Measurements from ENCODE around the gene KRT20.
"Not testable (repeated sequence)": the region's sequence is repeated elsewhere in the genome, so short reads cannot be mapped to it uniquely, and the experiment has no call there.

KRT20 gene

DNA sequence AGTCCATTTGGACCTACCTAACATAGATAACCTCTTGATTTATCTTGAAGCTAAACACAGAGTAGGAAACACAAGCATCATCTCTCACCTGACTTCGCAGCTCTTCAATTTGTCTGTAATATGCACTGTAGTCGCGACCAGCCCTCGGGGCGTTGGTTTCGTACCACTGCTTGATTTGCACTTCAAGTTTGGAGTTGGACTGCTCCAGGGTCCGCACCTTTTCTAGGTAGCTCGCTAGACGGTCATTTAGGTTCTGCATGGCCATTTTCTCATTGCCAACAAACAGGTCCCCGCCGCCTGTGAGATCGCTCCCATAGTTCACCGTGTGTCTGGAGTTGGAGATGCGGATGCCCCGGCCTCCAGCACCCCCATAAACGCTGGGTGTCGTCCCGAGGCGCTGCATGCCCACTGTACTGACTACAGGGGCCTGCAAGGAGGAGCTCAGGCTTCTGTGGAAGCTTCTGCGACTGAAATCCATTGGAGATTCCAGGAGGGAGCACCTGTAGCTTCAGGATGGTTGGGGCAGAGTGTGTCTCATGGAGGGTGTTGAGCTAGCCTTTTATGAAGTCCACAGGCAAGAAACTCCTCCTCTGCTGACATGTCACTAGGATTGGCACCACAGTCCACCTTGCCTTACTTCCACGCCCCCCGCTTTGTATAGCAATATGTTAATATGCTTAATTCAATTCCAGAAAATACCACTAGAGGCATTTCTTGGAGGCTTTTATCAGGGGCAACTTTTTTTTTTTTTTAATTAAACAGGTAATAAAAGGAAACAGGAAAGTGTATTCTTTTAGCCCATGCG lies at the start of gene KRT20:
TSS of gene KRT20 (minus strand) at position 535 of the 805 bp plus-strand sequence. CDS start at position 478, 57 bp downstream.
- Mint-ChIP-seq H3K4me3 (no peak within 1 kb of the TSS), H3K4me1 (no peaks in the 10 kb centered on the region), H3K36me3 (no peaks in the 10 kb centered on the region), H3K9me3 (no peaks in the 10 kb centered on the region), H3K27ac (no peak within 1 kb of the TSS), H3K27me3 (peaks cover 32% of the 10 kb centered on the region)
- DNase-seq, result no peak
- CTCF ChIA-PET, result interaction anchor here (1.1 kb wide), 1 partner anchor 778 kb away, joined by 3 read pairs; no protein-coding TSS in a partner anchor

DNA sequence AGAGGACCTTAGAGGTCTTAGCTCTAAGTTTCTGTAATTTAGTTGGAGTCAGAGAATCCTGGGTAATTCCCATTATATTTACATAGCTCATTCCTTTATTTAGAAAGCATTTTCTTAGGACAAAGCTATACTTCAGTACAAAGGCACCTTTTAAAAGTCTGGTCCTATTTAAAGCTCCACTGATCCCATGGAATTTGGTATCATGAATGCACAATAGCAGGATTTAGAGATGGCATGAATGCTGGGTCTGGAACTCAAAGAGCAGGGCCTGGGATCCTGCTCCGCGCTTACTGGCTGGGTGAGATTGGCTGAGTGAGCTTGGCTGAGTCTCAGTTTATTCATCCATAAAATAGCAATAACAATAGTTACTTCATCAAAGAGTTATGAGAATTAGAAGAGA lies 47.6 kb upstream of the KRT20 start:
- Mint-ChIP-seq H3K4me1 (no peaks in the 10 kb centered on the region), H3K27ac (no peak overlapping the region), H3K4me3 (no peak overlapping the region), H3K36me3 (no peaks in the 10 kb centered on the region), H3K9me3 (no peaks in the 10 kb centered on the region), H3K27me3 (peaks cover 9% of the 10 kb centered on the region)
- no peak for DNase-seq
- CTCF ChIA-PET, result no interaction called here

DNA sequence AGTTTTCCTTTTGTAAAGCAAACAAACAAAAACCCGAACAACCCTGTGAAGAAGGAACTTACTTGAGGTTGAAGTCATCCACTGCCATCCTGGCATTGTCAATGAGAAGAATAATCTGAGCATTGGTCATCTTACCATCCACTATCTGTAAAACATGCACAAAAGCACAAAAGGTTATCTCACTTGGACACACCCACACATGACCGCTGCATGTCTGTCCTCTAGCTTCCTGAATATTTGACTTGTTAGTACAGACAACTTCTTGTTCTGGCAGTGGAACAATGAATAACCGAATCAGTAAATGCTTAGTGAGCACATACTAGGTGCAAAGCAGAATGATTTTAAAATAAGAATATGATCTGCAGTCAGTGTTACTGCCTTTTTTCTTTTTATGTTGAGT lies 46.3 kb upstream of the KRT20 start:
- H3K27me3 Mint-ChIP-seq, result peaks cover 16% of the 10 kb centered on the region
- H3K9me3 Mint-ChIP-seq, result no peaks in the 10 kb centered on the region
- H3K4me1 Mint-ChIP-seq, result no peaks in the 10 kb centered on the region
- H3K36me3 Mint-ChIP-seq, result no peaks in the 10 kb centered on the region
- DNase-seq, result no peak
- CTCF ChIA-PET, result no interaction called here
- H3K27ac Mint-ChIP-seq, result no peak overlapping the region
- H3K4me3 Mint-ChIP-seq, result no peak overlapping the region

DNA sequence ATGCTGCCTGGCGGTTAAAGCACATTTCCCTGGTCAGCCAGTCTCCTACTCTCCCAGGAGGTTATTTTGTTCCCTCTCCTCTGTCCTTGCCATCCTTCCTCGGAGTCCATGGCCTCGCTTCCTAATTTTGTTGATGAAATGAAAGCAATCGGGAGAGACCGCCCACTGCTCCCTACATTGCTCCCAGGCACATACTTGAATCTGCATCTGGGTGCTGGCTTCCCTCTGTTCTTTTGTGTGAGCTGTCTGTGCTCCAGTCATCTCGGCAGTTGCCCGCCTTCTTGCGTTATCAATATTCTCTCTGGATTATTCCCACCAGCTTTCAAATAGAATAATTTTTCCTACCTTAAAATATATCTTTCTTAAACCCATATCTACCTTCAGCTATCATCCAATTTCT lies 41.3 kb upstream of the KRT20 start:
- no peaks in the 10 kb centered on the region for H3K36me3 Mint-ChIP-seq
- CTCF ChIA-PET, result interaction anchor here (0.7 kb wide), 1 partner anchor 13 kb away, joined by 3 read pairs; no protein-coding TSS in a partner anchor
- no peaks in the 10 kb centered on the region for H3K9me3 Mint-ChIP-seq
- no peak for DNase-seq
- H3K27ac Mint-ChIP-seq, result no peak overlapping the region
- peaks cover 24% of the 10 kb centered on the region for H3K27me3 Mint-ChIP-seq
- peaks cover 1% of the 10 kb centered on the region for H3K4me1 Mint-ChIP-seq
- no peak overlapping the region for H3K4me3 Mint-ChIP-seq

DNA sequence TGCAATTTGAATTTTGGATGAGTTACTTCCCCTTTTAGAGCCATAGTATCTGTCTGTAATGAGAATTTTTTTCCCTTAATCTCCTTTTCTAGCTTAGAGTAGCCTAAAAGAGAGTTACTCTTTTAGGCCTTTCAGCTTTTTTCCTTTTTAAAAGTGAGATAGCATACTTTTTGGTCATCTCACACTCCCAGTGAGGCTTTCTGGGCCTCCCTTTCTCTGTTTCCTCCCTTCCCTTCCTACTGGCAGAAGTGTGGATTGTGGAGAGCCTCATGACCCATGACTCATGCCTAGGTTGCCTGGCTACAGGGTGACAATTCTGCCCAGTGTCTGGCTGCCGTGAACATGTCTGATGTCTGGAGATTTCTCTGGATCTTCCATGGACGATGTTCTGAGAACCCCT lies 37.2 kb upstream of the KRT20 start:
- Mint-ChIP-seq H3K27me3 (peaks cover 24% of the 10 kb centered on the region), H3K9me3 (no peaks in the 10 kb centered on the region), H3K4me1 (peaks cover 7% of the 10 kb centered on the region), H3K27ac (peak overlapping the region; percentile 40), H3K36me3 (no peaks in the 10 kb centered on the region), H3K4me3 (no peak overlapping the region)
- DNase-seq, result no peak
- CTCF ChIA-PET, result no interaction called here

- H3K4me3 Mint-ChIP-seq, result no peak overlapping the region
- H3K27me3 Mint-ChIP-seq, result peaks cover 25% of the 10 kb centered on the region
- H3K4me1 Mint-ChIP-seq, result peaks cover 7% of the 10 kb centered on the region
- no peaks in the 10 kb centered on the region for H3K36me3 Mint-ChIP-seq
- CTCF ChIA-PET, result no interaction called here
- no peaks in the 10 kb centered on the region for H3K9me3 Mint-ChIP-seq
- no peak overlapping the region for H3K27ac Mint-ChIP-seq
- DNase-seq, result no peak
Observed at GRCh38 chr17:40921026-40921425, 36.0 kb upstream of the KRT20 start.

DNA sequence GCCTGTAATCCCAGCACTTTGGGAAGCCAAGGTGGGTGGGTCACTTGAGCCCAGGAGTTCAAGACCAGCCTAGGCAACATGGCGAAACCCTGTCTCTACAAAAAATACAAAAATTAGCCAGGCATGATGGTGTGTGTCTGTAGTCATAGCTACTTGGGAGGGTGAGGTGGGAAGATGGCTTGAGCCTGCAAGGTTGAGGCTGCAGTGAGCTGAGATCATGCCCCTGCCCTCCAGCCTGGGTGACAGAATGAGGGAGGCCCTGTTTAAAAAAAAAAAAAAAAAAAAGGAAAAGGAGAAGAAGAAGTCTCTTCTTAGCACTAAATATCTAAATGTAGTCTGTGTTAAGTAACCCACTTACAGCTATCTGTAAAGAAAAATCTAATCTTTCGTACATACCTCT lies 32.1 kb upstream of the KRT20 start:
- DNase-seq, H3K4me3 Mint-ChIP-seq, H3K27ac Mint-ChIP-seq, H3K9me3 Mint-ChIP-seq, H3K4me1 Mint-ChIP-seq, CTCF ChIA-PET, H3K36me3 Mint-ChIP-seq: not testable (repeated sequence)
- H3K27me3 Mint-ChIP-seq, result peaks cover 11% of the 10 kb centered on the region

GRCh38 chr17:40916366-40916765 lies 31.3 kb upstream of the KRT20 start:
- DNase-seq, result no peak
- Mint-ChIP-seq H3K36me3 (no peaks in the 10 kb centered on the region), H3K27me3 (peaks cover 19% of the 10 kb centered on the region)

GRCh38 chr17:40915721-40916256 lies 30.7 kb upstream of the KRT20 start:
- Mint-ChIP-seq H3K4me3 (no peak overlapping the region), H3K27ac (no peak overlapping the region), H3K27me3 (peaks cover 24% of the 10 kb centered on the region), H3K4me1 (peaks cover under 1% of the 10 kb centered on the region), H3K9me3 (no peaks in the 10 kb centered on the region), H3K36me3 (no peaks in the 10 kb centered on the region)
- no peak for DNase-seq
- CTCF ChIA-PET, result interaction anchor here (0.5 kb wide), 1 partner anchor 778 kb away, joined by 3 read pairs; no protein-coding TSS in a partner anchor

More at GRCh38 chr17:40916366-40916765, 31.3 kb upstream of the KRT20 start:
- H3K4me3 Mint-ChIP-seq, result no peak overlapping the region
- H3K27ac Mint-ChIP-seq, result no peak overlapping the region
- CTCF ChIA-PET, result no interaction called here
- H3K4me1 Mint-ChIP-seq, result peaks cover 6% of the 10 kb centered on the region
- H3K9me3 Mint-ChIP-seq, result no peaks in the 10 kb centered on the region

GRCh38 chr17:40915199-40915661 lies 30.2 kb upstream of the KRT20 start:
- no peaks in the 10 kb centered on the region for H3K36me3 Mint-ChIP-seq
- CTCF ChIA-PET, result interaction anchor here (0.5 kb wide), 1 partner anchor 778 kb away, joined by 3 read pairs; no protein-coding TSS in a partner anchor
- H3K27me3 Mint-ChIP-seq, result peaks cover 26% of the 10 kb centered on the region
- H3K27ac Mint-ChIP-seq, result no peak overlapping the region
- DNase-seq, result no peak
- no peaks in the 10 kb centered on the region for H3K4me1 Mint-ChIP-seq
- no peak overlapping the region for H3K4me3 Mint-ChIP-seq
- no peaks in the 10 kb centered on the region for H3K9me3 Mint-ChIP-seq

- no peak overlapping the region for H3K27ac Mint-ChIP-seq
- CTCF ChIA-PET, result no interaction called here
Observed at GRCh38 chr17:40914075-40914855, 29.2 kb upstream of the KRT20 start.

DNA sequence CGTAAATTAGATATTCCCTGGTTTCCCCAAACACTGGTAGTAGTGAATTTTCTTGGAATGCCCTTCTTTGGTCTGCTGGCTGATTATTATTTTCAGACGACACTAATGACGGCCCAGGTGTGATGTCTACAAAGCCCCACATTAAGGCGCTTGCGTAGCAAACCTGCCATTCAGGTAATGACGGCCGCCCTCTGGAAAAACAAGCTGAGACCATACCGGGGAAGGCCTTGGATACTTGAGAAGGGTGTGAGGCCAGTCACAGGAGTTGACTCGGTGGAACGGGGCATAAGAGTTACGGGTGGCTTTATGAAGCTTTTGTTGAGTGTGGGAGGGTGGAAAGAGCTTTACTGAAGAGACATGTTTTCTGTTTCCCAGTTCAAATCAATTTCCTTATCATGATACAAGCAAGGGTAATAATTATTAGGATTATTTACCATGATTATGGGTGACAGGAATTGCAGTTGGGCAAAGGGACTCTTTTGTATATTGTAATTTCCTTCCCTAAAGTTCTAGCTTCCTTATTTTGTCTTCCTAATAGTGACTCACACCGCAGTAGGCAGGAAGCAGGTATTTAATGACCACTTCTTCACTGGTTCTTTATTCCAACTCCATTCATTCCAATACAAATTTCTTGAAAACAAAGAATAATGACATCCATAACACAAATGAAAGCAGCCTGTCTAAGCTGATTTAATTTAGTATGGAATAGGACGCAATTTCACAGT lies 27.6 kb upstream of the KRT20 start:
- CTCF ChIA-PET, result interaction anchor here (0.7 to 1.2 kb wide), 3 partner anchors 12 to 750 kb away, joined by 3 to 6 read pairs (median 3); no protein-coding TSS in a partner anchor
- Mint-ChIP-seq H3K27me3 (peaks cover 36% of the 10 kb centered on the region), H3K36me3 (no peaks in the 10 kb centered on the region), H3K9me3 (no peaks in the 10 kb centered on the region), H3K4me1 (no peaks in the 10 kb centered on the region), H3K27ac (no peak overlapping the region), H3K4me3 (no peak overlapping the region)
- no peak for DNase-seq

More at GRCh38 chr17:40914075-40914855, 29.2 kb upstream of the KRT20 start:
- no peak overlapping the region for H3K4me3 Mint-ChIP-seq
- DNase-seq, result no peak
- H3K9me3 Mint-ChIP-seq, result no peaks in the 10 kb centered on the region
- H3K4me1 Mint-ChIP-seq, result no peaks in the 10 kb centered on the region
- peaks cover 28% of the 10 kb centered on the region for H3K27me3 Mint-ChIP-seq
- H3K36me3 Mint-ChIP-seq, result no peaks in the 10 kb centered on the region

DNA sequence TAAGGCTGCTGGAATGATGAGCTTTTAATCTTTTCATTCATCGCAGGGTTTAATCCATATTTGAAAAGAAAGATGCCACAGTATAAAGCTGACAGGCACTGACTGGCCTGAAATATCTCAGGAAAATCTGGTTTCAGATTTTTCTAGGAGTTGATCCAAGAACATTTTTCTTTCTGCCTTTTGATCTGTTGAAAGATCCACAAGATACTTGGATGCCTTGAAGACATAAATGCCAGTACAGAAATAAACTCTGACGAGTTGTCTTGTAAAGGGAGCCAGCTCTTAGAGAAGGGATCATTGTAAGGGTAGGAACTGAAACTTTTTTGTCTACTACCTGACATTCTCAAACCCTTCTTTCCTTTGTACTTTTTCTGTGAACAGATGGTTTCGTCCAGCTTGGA lies 25.4 kb upstream of the KRT20 start:
- Mint-ChIP-seq H3K4me3 (no peak overlapping the region), H3K36me3 (no peaks in the 10 kb centered on the region), H3K4me1 (no peaks in the 10 kb centered on the region), H3K27ac (no peak overlapping the region), H3K27me3 (peaks cover 31% of the 10 kb centered on the region), H3K9me3 (no peaks in the 10 kb centered on the region)
- CTCF ChIA-PET, result interaction anchor here (0.8 to 5.1 kb wide), 6 partner anchors 418 to 752 kb away, joined by 3 to 30 read pairs (median 8); no protein-coding TSS in a partner anchor
- no peak for DNase-seq

DNA sequence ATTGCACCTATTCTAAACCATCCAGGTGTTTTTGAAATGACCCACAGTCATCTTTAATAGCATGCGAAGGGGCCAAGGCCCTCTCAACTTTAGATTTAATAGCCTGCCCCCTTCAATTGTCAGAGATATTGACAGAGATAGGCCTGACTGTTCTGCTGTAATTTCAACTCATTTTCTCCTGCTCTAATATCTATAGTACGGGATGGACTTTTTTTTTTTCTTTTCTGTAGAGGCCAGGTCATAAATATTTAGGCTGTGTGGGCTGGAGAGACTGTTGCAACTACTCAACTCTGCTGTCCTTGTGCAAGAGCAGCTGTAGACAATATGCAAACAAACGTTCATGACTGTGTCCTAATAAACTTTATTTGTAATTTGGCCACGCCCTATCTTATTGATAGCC lies 24.7 kb upstream of the KRT20 start:
- H3K4me1 Mint-ChIP-seq, result no peaks in the 10 kb centered on the region
- H3K27me3 Mint-ChIP-seq, result peaks cover 34% of the 10 kb centered on the region
- H3K27ac Mint-ChIP-seq, result no peak overlapping the region
- no peaks in the 10 kb centered on the region for H3K9me3 Mint-ChIP-seq
- no peak for DNase-seq
- H3K36me3 Mint-ChIP-seq, result no peaks in the 10 kb centered on the region
- CTCF ChIA-PET, result interaction anchor here (0.6 to 5.1 kb wide), 7 partner anchors 586 to 753 kb away, joined by 3 to 30 read pairs (median 4); no protein-coding TSS in a partner anchor
- no peak overlapping the region for H3K4me3 Mint-ChIP-seq
